ENCODE results near the gene LYZL2. TPM values are rescaled to one million over a fixed set of nuclear protein-coding genes. Genes with fewer than 3 reads are reported as not detected.
"Not testable (repeated sequence)": the region's sequence is repeated elsewhere in the genome, so short reads cannot be mapped to it uniquely, and the experiment has no call there.

Gene LYZL2
- total RNA-seq, 1 donor from 2014 or later = not detected

GRCh38 chr10:30631188-30631587 is 1.6 kb upstream of the LYZL2 start:
- no peak overlapping the region for H3K4me3 Mint-ChIP-seq
- H3K27ac Mint-ChIP-seq = no peak overlapping the region
- H3K27me3 Mint-ChIP-seq = no peaks in the 10 kb centered on the region
- peaks cover 4% of the 10 kb centered on the region for H3K9me3 Mint-ChIP-seq
- no peak for DNase-seq (ENCODE audit: extremely low spot score, unreplicated experiment)
- no peaks in the 10 kb centered on the region for H3K36me3 Mint-ChIP-seq
- TF ChIP-seq CTCF (conservative IDR thresholded peaks at IDR 0.05) = no peak
- no peaks in the 10 kb centered on the region for H3K4me1 Mint-ChIP-seq (ENCODE audit: unreplicated experiment)

- Mint-ChIP-seq H3K4me1 (ENCODE audit: unreplicated experiment) (no peaks in the 10 kb centered on the region), H3K27me3 (no peaks in the 10 kb centered on the region), H3K36me3 (no peaks in the 10 kb centered on the region), H3K27ac (no peak overlapping the region), H3K9me3 (peaks cover 4% of the 10 kb centered on the region), H3K4me3 (no peak overlapping the region)
- DNase-seq (ENCODE audit: extremely low spot score, unreplicated experiment) = no peak
- no peak for TF ChIP-seq CTCF (conservative IDR thresholded peaks at IDR 0.05)
Measured at GRCh38 chr10:30630571-30630970, 1.0 kb upstream of the LYZL2 start.

GRCh38 chr10:30628576-30628975 is 977 bp downstream of the LYZL2 start:
- H3K27ac Mint-ChIP-seq; H3K36me3 Mint-ChIP-seq; H3K9me3 Mint-ChIP-seq; H3K4me1 Mint-ChIP-seq (ENCODE audit: unreplicated experiment); H3K27me3 Mint-ChIP-seq; H3K4me3 Mint-ChIP-seq; DNase-seq (ENCODE audit: extremely low spot score, unreplicated experiment): not testable (repeated sequence)

- not testable (repeated sequence) for H3K36me3 Mint-ChIP-seq; H3K4me1 Mint-ChIP-seq (ENCODE audit: unreplicated experiment); H3K27me3 Mint-ChIP-seq; H3K4me3 Mint-ChIP-seq; H3K9me3 Mint-ChIP-seq; H3K27ac Mint-ChIP-seq; DNase-seq (ENCODE audit: extremely low spot score, unreplicated experiment)
Measured at GRCh38 chr10:30626837-30627236, 2.7 kb downstream of the LYZL2 start.

- not testable (repeated sequence) for H3K9me3 Mint-ChIP-seq; H3K4me1 Mint-ChIP-seq (ENCODE audit: unreplicated experiment); DNase-seq (ENCODE audit: extremely low spot score, unreplicated experiment); H3K4me3 Mint-ChIP-seq; H3K27me3 Mint-ChIP-seq; H3K27ac Mint-ChIP-seq; H3K36me3 Mint-ChIP-seq
Measured at GRCh38 chr10:30626196-30626595, 3.4 kb downstream of the LYZL2 start.

- no peak for DNase-seq (ENCODE audit: extremely low spot score, unreplicated experiment)
Measured at GRCh38 chr10:30625080-30625479, 4.5 kb downstream of the LYZL2 start.

GRCh38 chr10:30619966-30620365 is 9.6 kb downstream of the LYZL2 start:
- peaks cover 7% of the 10 kb centered on the region for H3K4me1 Mint-ChIP-seq (ENCODE audit: unreplicated experiment)
- H3K27ac Mint-ChIP-seq = no peak overlapping the region
- DNase-seq (ENCODE audit: extremely low spot score, unreplicated experiment) = no peak
- no peaks in the 10 kb centered on the region for H3K36me3 Mint-ChIP-seq
- TF ChIP-seq CTCF (conservative IDR thresholded peaks at IDR 0.05) = no peak
- H3K9me3 Mint-ChIP-seq = no peaks in the 10 kb centered on the region
- H3K27me3 Mint-ChIP-seq = peaks cover 5% of the 10 kb centered on the region
- no peak overlapping the region for H3K4me3 Mint-ChIP-seq

More at GRCh38 chr10:30625080-30625479, 4.5 kb downstream of the LYZL2 start:
- Mint-ChIP-seq H3K4me1 (ENCODE audit: unreplicated experiment) (peaks cover 7% of the 10 kb centered on the region), H3K27ac (no peak overlapping the region), H3K9me3 (no peaks in the 10 kb centered on the region), H3K4me3 (no peak overlapping the region), H3K36me3 (no peaks in the 10 kb centered on the region), H3K27me3 (peaks cover 5% of the 10 kb centered on the region)
- no peak for TF ChIP-seq CTCF (conservative IDR thresholded peaks at IDR 0.05)

Measured in type B pancreatic cell (in vitro differentiated cells).